HG03460 (cell line): ENCODE data around the gene TGM2.

ENCODE experiments used
- ATAC-seq: cut with Tn5 transposase; IDR thresholded peaks from one replicate; pipeline ENCODE4 v1.9.1; 2021; ENCODE audit not compliant: unreplicated experiment

TGM2 gene

GRCh38 chr20:38134427-38135270 is 30.4 kb downstream of the TGM2 start:
- no peak for ATAC-seq

- ATAC-seq, result no peak
These were observed 31.2 kb downstream of the TGM2 start for GRCh38 chr20:38133680-38134426.

GRCh38 chr20:38132910-38133501 is 32.1 kb downstream of the TGM2 start:
- ATAC-seq, result no peak

GRCh38 chr20:38132156-38132909 is 32.7 kb downstream of the TGM2 start:
- no peak for ATAC-seq

- ATAC-seq, result no peak
These were observed 33.4 kb downstream of the TGM2 start for GRCh38 chr20:38131588-38132121.

- no peak for ATAC-seq
These were observed 34.1 kb downstream of the TGM2 start for GRCh38 chr20:38130687-38131587.

GRCh38 chr20:38129893-38130609 is 35.0 kb downstream of the TGM2 start:
- no peak for ATAC-seq

- no peak for ATAC-seq
These were observed 35.7 kb downstream of the TGM2 start for GRCh38 chr20:38129248-38129865.

- ATAC-seq, result no peak
These were observed 36.4 kb downstream of the TGM2 start for GRCh38 chr20:38128691-38129090.

GRCh38 chr20:38127920-38128528 is 37.0 kb downstream of the TGM2 start:
- no peak for ATAC-seq

GRCh38 chr20:38126932-38127621 is 38.0 kb downstream of the TGM2 start:
- ATAC-seq, result no peak

- ATAC-seq, result no peak
These were observed 38.7 kb downstream of the TGM2 start for GRCh38 chr20:38126146-38126921.

- no peak for ATAC-seq
These were observed 39.7 kb downstream of the TGM2 start for GRCh38 chr20:38125157-38126056.

- ATAC-seq, result no peak
These were observed 42.0 kb downstream of the TGM2 start for GRCh38 chr20:38123021-38123587.

- ATAC-seq, result no peak
These were observed 43.3 kb downstream of the TGM2 start for GRCh38 chr20:38121741-38122140.

GRCh38 chr20:38120625-38120988 is 44.5 kb downstream of the TGM2 start:
- ATAC-seq, result no peak
